Measurements from ENCODE around the gene OR8K3.

Gene OR8K3
- total RNA-seq = 0 reads per million in 2 donors

DNA sequence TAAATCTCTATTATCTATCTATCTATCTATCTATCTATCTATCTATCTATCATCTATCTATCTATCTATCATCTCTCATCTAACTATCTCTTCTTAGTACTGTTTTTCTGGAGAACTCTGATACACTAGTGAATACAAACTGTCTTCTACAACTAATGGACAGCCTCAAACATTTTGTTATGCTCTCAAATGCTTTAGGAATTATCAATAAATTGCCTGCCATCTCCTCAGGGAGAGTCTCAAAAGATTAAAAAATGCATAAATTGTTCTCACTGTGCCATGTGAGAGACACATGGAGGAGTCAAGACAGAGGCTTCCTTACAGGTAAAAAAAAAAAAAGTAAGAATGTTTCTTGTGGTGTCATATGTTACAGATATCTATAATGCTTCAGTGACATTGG lies at the start of gene OR8K3:
Gene OR8K3 (plus strand): TSS at position 301 of the 400 bp plus-strand sequence. CDS start 3,163 bp downstream, outside the sequence.
- no peak for DNase-seq

DNA sequence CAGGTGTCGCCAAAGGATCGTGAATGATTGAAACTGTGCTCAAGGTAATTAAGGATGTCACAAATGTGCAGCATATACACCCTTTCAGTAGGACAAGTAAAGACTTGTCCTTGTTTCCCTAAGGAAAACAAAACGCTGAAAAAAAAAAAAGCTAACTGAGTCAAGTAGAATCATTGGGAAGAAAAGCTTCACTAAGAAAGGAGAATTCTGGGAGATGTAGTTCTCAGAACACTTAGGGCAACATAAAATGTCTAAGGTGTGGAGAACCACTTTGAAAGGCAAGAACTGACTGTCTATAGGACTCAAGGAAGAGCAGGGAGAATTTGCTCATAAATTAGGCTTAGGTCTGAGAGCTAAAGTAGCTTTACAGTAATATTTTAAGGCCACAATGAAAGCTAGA lies 43.9 kb upstream of the OR8K3 start:
- DNase-seq = no peak

DNA sequence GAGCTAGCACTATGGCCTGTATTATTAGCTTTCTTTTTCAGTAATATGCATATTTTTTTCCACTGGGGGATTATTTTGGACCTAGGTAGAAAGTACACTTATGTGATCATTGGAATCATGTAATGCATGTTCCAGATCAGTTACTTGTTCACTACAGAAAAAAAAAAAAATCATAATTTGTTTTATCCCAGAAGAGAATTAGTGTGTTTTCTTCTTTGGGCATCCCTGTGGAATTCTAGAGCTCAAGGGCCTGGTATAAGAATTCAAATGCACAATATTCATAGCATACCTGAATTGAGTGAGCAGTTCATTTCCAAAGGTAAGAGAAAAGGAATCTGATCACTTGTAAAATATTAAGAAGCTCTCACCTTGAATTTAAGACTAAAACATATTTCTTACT lies 41.1 kb upstream of the OR8K3 start, which contains the start of gene OR5T1:
Gene OR5T1 (plus strand): TSS at position 301 of the 400 bp plus-strand sequence. CDS start 1,485 bp downstream, outside the sequence.
- no peak for DNase-seq

DNA sequence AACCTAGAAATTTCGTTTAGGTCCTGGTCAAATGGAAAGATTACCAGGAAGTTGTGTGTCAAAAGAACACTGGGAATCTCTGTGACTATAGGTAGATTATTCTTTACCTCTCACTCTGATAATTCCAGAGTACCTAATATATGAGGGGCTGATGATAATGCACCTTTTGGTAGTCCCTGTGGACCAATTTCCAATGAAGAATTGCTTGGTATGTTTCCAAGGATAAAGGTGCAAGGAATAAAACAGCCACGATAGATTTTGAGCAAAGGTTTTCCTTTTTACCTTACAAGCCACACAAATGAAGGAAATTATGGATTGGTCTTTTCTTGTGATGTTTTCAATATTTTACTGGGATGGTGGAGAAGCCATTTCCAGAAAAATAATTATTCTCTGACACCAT lies 22.8 kb upstream of the OR8K3 start, which contains the start of gene OR8H1:
Gene OR8H1 (minus strand): TSS at position 101 of the 400 bp plus-strand sequence. CDS start 1,192 bp downstream, outside the sequence.
- no peak for DNase-seq

DNA sequence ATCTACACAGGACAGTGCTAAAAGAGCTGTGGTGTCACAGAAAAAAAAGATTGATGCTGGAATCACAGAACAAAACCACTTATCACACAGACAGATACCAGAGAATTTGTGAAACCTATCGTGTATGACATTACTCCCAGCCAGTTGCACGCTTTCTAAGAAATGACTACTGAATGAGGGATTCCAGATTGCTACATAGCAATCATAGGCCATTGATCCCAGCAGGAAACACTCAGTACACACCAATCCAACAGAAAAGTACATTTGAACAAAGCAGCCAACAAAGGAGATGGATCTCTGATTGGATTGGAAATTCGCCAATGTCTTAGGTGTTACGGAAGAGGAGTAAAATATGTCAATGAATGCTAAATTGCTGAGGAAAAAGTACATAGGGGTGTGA lies 18.0 kb upstream of the OR8K3 start:
- no peak for DNase-seq

DNA sequence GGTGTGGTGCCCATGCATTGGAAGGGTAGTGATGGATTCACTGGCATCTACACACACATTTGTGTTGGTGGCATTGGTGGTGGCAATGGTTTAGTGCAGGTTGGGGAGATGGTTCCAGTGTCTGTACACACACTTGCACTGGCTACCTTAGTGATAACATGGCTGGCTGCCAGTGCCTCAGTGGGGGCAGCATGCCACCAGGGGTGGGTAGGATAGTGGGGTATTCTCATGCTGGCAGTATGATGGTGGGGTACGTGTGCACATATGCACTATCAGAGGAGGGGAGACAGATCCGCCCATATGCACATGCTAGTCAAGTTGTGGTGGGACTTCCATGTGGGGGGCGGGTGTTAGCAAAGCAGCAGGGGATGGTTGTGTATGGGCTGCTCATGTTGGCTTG lies 7.1 kb upstream of the OR8K3 start:
- no peak for DNase-seq

DNA sequence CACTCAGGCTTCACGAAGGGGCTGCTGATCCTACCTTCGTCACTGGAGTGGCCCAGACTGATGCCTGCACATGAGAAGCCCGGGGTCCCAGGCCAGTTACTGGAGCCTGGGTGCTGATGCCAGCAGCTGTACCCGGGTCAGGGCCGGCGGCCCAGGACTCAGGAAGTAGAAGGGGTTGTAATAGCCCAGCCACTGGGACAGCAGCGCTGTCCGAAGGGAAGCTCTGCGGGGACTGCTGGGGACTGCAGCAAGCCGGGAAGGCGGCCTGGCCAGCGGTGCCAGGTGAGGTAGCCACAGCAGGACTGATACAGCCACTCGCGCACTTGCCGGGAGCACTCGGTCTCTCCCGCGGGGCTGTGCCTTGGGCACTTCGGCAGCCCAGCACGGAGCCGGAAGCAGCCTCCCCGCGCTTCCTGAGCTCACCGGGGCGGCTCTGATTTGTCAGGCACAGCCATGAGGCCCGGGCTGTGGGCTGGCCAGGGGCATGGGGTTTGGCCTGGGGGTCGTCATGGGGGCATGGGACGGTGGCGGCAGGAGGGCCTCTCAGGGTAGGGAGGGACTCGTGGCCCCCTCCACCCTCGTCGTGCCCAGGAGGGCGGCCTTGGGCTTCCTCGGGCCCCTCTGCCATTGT lies 17.0 kb downstream of the OR8K3 start:
- DNase-seq = no peak

DNA sequence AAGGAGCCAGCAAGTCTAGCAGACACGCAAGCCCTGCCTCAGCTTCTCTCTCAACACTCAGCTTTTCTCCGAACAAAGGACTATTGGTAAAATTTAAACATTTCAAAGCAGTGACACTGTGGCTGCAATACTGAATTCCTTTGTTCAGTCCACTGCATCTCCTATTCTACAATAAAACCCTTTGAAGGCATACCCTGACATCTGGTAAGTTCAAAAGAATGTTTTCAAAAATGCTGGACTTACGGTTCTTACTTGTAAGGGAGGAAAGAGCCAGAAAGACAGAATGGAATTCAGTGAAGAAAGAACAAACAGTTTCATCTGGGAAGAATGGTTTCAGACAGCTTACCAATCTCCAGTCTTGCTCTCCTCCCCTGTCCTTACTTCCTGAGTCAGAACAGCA lies 18.2 kb downstream of the OR8K3 start:
- no peak for DNase-seq

DNA sequence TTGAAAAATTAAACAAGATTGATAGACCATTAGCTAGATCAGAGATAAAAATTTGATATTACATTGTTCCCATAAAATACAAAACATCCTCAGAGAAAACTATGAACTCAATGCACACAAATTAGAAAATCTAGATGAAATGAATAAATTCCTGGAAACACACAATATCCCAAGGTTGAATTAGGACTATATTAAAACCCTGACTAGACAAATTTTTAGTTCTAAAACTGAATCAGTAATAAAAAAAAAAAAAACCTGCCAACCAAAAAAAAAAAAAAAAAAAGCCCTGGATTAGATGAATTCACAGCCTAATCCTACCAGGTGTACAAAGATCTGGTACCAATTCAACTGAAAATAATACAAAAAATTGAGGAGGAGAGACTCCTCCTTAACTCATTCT lies 25.3 kb downstream of the OR8K3 start:
- DNase-seq = no peak

DNA sequence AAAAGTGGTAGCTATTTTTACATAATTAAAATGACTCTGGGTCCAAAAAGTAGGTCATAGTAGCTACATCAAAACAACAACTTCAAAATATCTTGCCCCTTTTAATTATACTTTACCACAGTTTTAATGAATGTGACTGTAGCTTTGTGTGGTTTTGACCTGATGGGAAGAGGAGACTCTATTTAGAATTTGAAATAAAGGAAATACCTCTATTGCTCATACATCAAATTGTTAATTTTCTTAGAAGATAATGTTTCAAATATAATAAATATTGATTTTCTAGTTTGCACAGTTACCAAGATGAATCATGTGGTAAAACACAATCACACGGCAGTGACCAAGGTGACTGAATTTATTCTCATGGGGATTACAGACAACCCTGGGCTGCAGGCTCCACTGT lies 30.8 kb downstream of the OR8K3 start, which contains the start of gene OR8K1:
Gene OR8K1 (plus strand): TSS at position 301 of the 400 bp plus-strand sequence. CDS start 0 bp downstream, at position 301.
- DNase-seq = no peak

DNA sequence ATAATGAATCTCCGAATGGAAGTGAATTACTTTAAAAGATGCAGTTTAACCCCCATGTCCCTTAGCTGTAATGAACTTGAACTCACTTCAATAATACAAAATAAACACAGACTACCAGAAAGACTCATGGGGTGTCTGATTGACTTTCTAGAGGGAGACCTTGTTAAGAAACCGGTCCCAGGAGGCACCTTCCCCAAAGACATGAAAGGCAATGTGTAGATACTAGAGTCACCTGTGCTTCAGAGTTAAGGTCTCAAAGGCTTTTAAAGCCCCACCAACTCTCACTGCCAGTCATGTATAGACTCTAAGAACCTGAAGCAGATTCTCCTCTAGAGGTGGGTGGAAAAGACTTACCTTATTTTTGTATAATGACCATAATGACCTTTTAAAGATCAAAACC lies 39.0 kb downstream of the OR8K3 start, which contains the start of gene OR8J1:
Gene OR8J1 (plus strand): TSS at position 301 of the 400 bp plus-strand sequence. CDS start 5,956 bp downstream, outside the sequence.
- DNase-seq = no peak
